GM20431 (cell line): ENCODE results near the gene BCOR.

Source experiments
- in situ Hi-C: fragments of 300-500 bp; cut with MseI, MboI; formaldehyde crosslinking; loops from one replicate; pipeline ENCODE4 v1.15.0; 2020; ENCODE audit warnings: low sequenced_read_pairs; ENCODE audit not compliant: unreplicated experiment

Gene BCOR

GRCh38 chrX:40087425-40088298 lies 10.1 kb downstream of the BCOR start:
- in situ Hi-C loops, result no loop called here

- in situ Hi-C loops, result no loop called here
Observed at GRCh38 chrX:40086569-40087335, 11.0 kb downstream of the BCOR start.

GRCh38 chrX:40085714-40086113 lies 12.0 kb downstream of the BCOR start:
- in situ Hi-C loops, result no loop called here

DNA sequence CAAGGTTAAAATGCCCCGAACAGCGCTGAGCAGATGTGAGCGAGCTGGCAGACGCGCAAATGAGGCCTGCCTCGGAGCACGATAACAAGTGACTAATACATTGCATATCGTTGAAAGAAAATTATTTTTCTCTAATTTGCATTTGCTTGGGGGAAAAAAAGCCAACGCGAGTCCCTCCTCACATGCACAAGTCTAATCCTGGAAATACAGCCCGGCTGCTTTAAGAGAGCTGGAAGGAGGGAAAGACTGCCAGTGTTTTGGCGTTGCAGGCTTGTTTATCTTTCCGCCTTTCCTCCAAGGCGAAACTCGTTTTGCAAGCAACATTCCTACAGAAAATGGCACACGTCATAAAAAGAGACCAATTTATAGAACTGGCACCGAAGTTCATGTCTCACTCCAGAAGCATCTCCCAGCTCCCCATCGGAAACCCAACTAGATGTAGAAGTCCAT lies 12.6 kb downstream of the BCOR start:
- in situ Hi-C loops, result no loop called here

DNA sequence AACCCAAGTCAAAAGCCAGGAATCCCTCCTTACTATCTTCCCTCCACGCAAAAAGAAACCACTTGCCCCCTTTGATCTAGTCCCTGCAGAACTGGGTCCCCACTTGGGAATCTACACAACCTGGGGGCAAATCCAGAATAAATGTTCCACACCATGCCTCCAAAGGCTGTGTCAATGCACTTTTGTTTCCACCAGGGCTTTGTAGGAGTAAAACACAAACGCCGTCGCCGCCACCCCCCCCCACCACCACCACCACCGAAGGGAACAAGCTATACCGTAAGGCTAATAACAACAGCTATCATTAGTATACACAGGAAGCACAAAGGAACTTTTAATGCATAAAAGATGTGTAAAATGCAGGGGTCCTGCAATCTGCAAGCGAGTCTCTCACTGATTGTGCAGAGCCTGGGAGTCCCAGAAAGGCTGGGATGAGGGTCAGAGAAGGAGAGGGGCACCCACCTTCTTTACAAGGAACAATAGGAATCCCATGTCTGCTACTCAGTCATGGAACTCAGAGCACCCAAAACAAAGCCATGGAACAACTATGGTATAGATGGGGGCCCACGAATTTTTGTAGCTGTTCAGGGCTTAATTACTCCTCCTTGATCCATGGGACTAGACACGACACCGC lies 13.2 kb downstream of the BCOR start:
- in situ Hi-C loops, result no loop called here

DNA sequence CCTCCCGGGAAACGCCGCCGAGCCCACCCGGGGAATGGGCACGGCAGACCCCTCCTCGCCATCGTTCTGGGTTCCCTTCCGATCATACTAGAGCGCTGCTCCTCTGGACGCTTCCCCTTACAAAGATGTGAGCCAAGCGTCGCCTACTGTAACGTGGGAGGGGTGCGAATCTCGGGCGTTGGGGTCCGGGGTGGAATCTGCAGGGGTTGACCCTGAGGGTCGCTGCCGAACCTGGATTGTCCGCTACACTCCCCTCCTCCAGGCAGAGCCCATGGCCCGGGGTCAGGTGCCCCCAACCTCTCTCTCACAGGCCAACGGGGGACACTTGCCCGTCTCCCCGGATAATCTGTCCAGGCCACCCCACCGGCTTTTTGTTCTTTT lies 13.8 kb downstream of the BCOR start:
- in situ Hi-C loops, result no loop called here

GRCh38 chrX:40083120-40083978 lies 14.4 kb downstream of the BCOR start:
- in situ Hi-C loops, result no loop called here

GRCh38 chrX:40082447-40083119 lies 15.2 kb downstream of the BCOR start:
- in situ Hi-C loops, result no loop called here

DNA sequence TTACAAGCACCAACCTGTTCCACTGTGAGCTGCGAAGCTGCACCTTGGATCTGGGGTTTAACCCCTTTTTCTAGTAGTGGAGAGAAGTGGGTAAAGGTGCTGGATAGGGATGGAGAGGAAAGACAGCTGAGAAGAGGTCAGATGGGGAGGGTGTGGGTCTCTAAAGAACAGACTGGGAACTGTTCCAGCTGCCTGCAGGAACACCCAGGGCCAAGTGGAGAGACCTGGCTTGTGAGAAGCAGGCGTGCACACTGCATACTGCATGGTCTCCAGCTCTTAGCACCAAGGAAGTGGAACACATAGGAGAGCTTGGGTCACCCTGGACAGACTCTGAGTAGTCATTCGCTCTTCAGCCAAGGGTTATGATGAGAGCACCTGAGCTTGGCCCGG lies 16.1 kb downstream of the BCOR start:
- in situ Hi-C loops, result no loop called here

DNA sequence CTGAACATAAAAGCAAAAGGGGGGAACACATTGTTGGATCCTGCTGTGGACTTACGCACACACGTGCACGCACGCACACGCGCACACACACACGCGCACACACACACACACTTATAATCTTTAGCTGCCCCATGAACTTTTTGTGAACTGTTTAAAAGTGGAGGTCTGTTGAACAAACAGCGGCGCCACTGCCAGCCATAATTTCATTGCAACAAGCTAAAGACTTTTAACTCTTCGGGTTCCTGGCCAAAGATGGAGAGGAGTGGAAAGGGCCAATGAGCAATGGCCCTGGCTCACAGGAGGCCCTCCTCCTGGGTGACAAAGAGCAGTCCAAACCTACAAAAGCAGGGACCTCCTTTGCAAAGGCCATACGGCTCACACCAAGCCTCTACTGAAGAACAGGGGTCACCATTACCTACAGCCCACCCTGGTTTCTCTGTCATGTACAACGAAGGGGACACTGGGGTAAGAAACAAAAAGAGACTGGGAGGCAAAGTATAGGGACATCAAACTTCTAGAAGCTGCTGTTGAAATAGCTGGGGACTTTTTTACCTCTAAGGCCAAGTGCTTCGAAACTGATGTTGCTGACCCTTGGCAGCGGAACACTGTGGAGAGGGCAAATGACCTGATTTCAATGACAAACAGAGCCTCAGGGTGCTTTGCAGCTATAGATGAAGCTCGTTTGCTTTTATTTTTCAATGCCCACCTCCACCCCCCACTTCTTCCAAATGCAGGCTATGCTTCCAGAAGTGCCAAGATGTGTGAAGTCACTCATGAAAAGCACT lies 16.7 kb downstream of the BCOR start:
- in situ Hi-C loops, result no loop called here

- in situ Hi-C loops, result no loop called here
Observed at GRCh38 chrX:40079572-40079971, 18.2 kb downstream of the BCOR start.

DNA sequence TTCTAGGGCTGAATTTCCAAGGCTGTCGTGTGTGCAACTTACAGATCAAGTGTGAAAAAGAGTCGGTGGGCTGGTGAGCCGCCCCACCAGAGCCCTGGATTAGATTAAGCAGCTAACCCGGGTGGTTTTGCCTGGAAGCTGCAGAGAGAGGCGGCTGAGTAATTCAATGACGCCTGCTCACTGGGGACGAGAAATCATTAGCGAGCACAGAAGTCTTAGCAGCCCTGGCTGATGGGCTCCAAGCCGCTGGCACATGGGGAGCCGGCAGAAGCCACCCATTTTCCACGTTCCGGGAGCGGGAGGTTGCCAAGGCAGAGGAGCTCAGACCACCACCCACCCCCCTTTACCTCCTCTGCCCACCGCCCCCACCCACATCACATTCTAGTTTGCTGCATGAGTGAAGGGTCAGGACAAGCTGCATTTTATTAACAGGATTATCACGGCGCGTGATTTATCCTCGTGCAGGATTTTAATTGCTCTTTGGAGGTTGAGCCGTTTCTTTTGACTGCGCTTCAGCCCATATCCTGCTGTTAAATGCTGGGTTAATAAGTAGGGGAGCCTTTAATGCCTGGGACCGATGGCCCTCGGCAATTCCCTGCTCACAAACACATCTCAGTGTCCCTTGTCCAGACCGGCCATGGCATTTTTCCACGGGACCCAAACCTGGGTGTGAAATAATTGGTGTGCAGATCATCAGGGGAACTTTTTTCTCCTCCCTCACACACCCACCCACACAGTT lies 19.1 kb downstream of the BCOR start:
- in situ Hi-C loops, result no loop called here

DNA sequence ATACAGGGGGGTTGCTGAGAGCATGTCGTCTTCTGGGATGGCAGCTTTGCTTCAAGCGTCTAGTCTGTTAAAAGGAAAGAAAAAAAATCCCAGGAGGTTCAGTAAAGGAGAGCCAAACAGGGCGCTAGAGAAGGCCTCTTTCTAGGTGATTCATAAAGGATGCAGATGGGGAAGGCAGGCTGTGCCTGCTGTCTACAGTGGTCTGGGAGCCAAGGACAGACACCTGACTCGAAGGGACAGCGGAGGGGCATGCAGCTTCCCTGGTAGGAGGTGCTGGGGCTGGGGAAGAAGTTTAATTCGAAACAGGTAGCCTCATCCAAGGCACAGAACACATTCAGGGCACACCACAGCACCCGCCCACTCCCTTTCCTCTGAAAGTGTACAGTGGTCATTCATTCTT lies 19.9 kb downstream of the BCOR start:
- in situ Hi-C loops, result no loop called here

DNA sequence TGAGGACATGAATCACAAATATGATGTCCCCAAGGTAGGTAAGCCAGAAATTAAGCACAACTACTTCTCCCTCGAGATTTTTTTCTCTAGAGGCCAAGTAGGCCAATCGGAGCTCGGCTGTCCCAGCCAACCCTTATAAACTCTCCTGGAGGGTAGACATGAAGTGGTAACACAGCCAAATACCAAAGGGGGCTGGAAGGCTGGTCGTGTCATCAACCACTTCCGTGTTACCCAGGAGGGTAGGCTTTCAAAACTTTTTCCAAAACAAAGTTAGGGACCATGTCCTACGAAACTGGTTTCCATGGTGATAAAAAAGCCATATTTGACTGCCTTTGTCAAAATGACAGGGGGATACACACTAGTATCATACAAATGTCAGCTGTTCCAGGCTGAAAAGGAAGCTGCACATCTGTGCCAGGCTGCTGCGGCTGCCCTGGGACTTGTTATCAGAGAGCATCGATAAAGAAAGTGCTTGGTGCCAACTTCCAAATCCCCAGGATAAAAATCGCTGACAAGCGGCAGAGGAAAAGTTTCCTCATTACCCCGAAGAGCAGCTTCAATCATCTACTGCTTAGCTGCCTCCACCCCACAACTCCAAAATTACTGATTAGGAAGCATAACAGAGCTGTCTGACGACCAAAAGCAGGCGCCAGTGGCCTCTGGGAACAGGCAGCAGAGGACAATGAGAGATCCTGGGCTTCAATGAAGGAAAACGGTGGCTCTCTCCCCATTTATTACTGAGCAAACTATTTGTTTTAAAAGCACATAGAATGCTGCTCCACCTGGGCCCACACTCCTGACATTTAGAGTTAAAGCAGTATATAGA lies 20.8 kb downstream of the BCOR start:
- in situ Hi-C loops, result no loop called here

GRCh38 chrX:40074959-40075332 lies 22.8 kb downstream of the BCOR start:
- in situ Hi-C loops, result no loop called here

- in situ Hi-C loops, result no loop called here
Observed at GRCh38 chrX:40074080-40074958, 23.4 kb downstream of the BCOR start.
